Lung microvascular endothelial cell (primary cell): ENCODE results near the gene EHMT1. TPM values are rescaled to one million over a fixed set of nuclear protein-coding genes. Genes with fewer than 3 reads are reported as not detected.
"Not testable (repeated sequence)": the region's sequence is repeated elsewhere in the genome, so short reads cannot be mapped to it uniquely, and the experiment has no call there.

Experiments used
- DNase-seq, 2 donors: peaks; one replicate each; pipeline versions ENCODE4 v3.0.0 to v3.0.0-alpha.2; 2010; ENCODE audit warnings: low read depth in 2 of 2
- total RNA-seq: library from RNA; depleted of rRNA; stranded (reverse); fragments of >200 nt; gene quantifications from 2 replicates; pipeline ENCODE4 v1.2.1, GENCODE V29; 2014

The EHMT1 gene
- total RNA-seq, 1 donor from 2014 or later, result 46.2 TPM

GRCh38 chr9:137691646-137692351 lies 73.0 kb downstream of the EHMT1 start:
- DNase-seq, result peak; percentile 33 to 51

DNA sequence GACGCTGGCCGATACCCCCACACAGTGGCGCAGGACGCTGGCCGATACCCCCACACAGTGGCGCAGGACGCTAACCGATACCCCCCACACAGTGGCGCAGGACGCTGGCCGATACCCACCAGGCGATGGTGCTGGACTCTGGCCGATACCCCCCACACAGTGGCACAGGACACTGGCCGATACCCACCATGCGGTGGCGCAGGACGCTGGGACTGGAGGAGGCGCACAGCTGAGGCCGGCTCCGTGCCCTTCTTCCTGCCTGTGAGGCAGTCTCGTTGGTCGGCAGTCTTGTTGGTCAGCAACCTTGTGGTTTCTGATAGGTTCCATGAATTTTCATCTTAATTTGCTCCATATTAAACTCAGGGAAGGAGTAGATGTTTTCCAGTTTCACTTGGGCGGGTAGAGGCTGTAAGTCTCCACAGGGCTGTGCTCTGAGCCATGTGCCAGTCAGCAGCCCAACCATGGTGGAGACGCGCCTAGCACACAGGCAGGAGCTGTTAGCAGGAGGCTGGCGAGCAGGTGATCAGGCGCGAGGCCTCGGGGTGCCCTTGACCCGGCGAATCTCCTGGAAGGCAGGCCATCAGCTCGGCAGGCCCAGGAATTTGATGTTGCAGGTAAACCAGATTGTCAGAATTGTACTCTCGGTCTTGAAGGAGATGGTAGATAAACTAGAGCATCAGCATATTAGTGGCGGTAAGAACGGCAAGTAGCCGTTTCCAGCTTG lies 75.6 kb downstream of the EHMT1 start:
- no peak for DNase-seq

- peak; percentile 59 to 72 for DNase-seq
Observed at GRCh38 chr9:137694962-137695875, 76.4 kb downstream of the EHMT1 start.

- no peak for DNase-seq
Observed at GRCh38 chr9:137696136-137696925, 77.5 kb downstream of the EHMT1 start.

- DNase-seq, result no peak
Observed at GRCh38 chr9:137697193-137697592, 78.4 kb downstream of the EHMT1 start.

GRCh38 chr9:137697832-137698231 lies 79.0 kb downstream of the EHMT1 start:
- no peak for DNase-seq

DNA sequence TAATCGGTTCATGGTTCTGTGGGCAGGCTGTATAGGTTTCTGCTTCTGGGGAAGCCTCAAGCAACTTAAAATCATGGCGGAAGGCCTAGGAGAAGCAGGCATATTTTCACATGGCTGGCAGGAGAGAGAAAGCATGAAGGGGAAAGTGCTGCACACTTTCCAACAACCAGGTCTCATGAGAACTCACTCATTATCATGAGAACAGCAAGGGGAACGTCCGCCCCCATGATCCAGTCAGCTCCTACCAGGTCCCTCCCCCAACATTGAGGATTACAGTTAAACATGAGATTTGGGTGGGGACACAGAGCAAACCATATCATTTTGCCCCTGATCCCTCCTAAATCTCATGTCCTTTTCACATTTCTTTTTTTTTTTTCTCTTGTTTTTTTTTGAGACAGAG lies 82.1 kb downstream of the EHMT1 start:
- DNase-seq, result no peak

GRCh38 chr9:137702615-137703379 lies 84.0 kb downstream of the EHMT1 start:
- no peak for DNase-seq

- no peak for DNase-seq
Observed at GRCh38 chr9:137703842-137704508, 85.2 kb downstream of the EHMT1 start.

GRCh38 chr9:137705443-137705863 lies 86.6 kb downstream of the EHMT1 start:
- DNase-seq, result peak in 1 of 2 donors; percentile 37

GRCh38 chr9:137705906-137706305 lies 87.1 kb downstream of the EHMT1 start:
- DNase-seq, result no peak

GRCh38 chr9:137707361-137707760 lies 88.6 kb downstream of the EHMT1 start:
- no peak for DNase-seq

DNA sequence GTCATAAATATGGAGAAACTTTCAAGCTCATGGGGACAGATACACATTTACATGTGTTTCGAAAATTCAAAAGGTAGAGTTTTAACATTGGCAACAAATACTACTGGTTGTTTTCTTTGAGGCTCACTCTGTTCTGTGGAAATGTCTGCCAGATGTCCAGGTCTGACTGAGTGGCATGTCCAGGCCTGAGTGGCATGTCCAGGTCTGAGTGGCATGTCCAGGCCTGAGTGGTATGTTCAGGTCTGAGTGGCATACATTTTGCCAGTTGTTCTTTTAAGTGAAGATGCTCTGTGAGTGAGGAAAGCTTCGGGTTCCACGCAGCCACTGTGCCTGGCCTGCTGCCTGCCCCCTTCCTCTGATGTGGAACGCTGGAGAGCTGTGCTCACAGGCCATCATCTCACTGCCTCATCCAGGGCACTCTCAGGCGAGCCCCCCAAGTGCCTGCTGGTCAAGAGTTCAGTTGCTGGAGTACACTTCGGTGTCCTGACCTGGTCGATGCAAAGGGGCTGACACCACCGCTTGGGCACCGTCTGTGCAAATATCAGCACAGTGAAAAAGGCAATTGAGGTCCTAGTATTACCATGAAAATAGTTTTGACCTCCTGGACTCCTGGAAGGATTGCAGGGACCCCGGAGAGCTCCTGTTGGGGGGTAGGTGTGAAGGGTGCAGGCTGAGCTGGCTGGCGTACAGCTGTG lies 89.9 kb downstream of the EHMT1 start:
- DNase-seq, result no peak

DNA sequence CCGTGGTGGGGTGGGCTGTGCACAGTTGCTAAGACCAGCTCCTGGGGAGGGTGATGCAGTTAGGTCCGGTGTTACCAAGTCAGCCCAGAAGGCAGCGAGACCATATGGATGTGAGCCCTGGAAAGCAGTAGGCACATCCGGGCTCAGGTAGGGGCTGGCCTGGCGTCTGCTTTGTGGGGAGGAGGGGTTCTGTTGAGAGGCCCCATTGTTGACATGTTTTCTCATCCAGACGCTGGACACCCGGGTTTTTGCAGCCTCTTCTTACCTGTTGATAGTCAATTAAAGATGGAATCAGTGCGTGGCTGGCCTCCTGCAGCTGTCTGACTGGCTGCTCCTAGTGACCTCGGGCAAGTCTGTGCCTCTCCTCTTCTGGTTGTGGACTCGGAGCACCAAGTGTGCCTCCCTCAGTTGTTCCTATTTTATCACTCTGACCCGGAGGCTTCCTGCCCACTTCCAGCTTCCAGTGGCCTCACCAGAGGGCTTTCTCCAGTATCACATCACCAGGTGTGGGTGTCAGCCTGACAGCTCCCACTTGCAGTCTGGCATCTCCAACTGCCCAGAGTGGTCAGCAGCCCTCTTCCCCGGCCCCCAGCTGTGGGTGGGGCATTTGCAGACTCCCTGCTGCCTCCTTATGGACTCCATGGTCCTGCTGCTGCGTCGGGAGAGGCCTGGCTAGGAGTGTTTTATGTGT lies 90.8 kb downstream of the EHMT1 start:
- DNase-seq, result no peak

GRCh38 chr9:137710704-137711103 lies 91.9 kb downstream of the EHMT1 start:
- DNase-seq, result no peak

- no peak for DNase-seq
Observed at GRCh38 chr9:137711678-137712105, 92.9 kb downstream of the EHMT1 start.

GRCh38 chr9:137715321-137715720 lies 96.5 kb downstream of the EHMT1 start:
- no peak for DNase-seq

- DNase-seq, result not testable (repeated sequence)
Observed at GRCh38 chr9:137715866-137716693, 97.3 kb downstream of the EHMT1 start.
